HG03066 (cell line): ENCODE data around the gene ART4.

Experiments
- ATAC-seq: cut with Tn5 transposase; IDR thresholded peaks from one replicate; pipeline ENCODE4 v1.9.1; 2021; ENCODE audit warnings: low read depth; ENCODE audit not compliant: unreplicated experiment

The ART4 gene, protein sequence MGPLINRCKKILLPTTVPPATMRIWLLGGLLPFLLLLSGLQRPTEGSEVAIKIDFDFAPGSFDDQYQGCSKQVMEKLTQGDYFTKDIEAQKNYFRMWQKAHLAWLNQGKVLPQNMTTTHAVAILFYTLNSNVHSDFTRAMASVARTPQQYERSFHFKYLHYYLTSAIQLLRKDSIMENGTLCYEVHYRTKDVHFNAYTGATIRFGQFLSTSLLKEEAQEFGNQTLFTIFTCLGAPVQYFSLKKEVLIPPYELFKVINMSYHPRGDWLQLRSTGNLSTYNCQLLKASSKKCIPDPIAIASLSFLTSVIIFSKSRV

GRCh38 chr12:14843425-14843887, at the start of gene ART4:
ART4 (minus strand) TSS chr12:14843526; CDS start chr12:14843113, 413 bp downstream.
- no peak for ATAC-seq

- no peak for ATAC-seq
Observed at GRCh38 chr12:14892726-14893505, 49.6 kb upstream of the ART4 start.

GRCh38 chr12:14890701-14891100, 47.4 kb upstream of the ART4 start:
- ATAC-seq = no peak

- no peak for ATAC-seq
Observed at GRCh38 chr12:14886271-14886670, 42.9 kb upstream of the ART4 start.

DNA sequence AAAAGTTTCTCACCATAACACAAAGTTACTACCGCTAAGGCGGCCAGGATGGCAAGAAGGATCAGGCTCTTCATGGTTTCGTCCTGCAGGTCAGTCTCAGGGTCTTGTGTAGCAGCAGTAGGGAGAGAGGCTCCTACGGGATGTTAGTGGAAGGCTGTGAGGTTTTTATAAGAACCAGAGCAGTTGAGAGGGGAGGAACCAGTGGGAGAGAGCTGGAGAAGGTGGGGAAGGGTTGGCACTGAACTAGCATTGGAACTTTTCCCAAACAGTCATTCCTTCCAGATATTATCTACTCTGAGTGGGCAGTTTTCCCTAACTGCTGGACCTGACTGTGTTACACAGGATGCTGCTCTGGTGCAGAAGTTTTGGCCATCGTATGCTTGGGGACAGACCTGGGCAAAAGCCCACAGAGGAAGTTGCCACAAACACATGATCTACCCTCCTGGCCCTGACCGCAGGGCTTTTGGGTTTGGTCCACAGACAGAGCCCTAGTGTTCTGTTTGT, 42.4 kb upstream of the ART4 start, which contains the start of gene MGP:
MGP (minus strand) TSS at position 137 of the 504 bp plus-strand sequence; CDS start at position 74, 63 bp downstream.
- no peak for ATAC-seq

DNA sequence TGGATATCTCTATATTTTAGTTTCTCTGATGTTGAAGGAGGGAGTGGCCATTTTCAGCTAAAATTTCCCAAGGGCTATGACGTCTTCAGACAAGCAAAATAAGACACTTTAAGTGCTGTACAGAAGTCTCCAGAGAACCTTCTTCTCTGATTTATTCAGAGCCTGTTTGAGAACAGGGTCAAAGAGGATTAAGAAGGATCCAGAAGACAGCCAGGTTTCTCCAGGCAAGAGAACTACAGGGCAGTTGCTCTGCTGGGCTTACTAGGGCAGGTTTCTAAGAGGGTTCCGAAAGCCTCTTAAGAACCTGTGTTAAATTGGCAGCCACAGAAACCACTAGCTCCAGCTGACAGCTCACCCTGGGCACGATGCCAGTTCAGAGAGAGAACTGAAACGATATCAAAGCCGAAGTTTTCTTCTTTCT, 41.1 kb upstream of the ART4 start:
- peak; percentile 97 for ATAC-seq

DNA sequence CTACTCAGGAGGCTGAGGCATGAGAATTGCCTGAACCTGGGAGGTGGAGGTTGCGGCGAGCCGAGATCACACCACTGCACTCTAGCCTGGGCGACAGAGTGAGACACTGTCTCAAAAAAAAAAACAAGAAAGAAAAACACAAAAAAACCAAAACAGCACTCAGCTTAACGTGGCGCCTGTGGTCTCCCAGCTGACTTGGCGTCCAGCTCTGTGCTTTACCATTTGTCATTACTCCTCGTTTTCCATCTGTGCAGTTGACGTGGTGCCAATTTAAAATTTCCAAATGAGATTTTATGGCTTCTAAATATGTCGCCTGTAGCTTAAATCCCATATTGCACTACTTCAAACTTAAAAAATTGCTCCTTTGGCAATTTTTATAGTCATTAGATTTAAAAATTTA, 40.4 kb upstream of the ART4 start:
- no peak for ATAC-seq

GRCh38 chr12:14880890-14881453, 37.6 kb upstream of the ART4 start:
- no peak for ATAC-seq

- ATAC-seq = no peak
Observed at GRCh38 chr12:14879222-14879933, 36.1 kb upstream of the ART4 start.

- no peak for ATAC-seq
Observed at GRCh38 chr12:14878488-14878887, 35.2 kb upstream of the ART4 start.

- no peak for ATAC-seq
Observed at GRCh38 chr12:14876833-14877232, 33.5 kb upstream of the ART4 start.

DNA sequence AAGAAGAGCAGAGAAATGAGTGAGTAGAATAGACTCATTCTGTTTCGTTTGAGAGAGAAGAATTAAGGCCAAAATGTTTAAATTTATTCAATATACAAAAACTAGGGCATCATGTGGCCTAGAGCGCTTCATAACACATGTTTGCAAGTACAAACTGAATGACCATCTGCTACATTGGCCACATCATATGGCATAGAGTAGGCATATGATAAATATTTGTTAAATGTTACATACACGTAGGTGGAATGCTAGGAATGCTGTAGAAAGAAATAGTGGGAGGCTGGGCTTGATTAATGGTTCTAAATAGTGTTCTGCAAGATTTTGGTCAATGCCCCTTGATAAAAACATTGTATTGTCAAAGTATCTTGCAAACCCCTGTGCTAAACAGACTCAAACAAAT, 31.6 kb upstream of the ART4 start:
- ATAC-seq = no peak

DNA sequence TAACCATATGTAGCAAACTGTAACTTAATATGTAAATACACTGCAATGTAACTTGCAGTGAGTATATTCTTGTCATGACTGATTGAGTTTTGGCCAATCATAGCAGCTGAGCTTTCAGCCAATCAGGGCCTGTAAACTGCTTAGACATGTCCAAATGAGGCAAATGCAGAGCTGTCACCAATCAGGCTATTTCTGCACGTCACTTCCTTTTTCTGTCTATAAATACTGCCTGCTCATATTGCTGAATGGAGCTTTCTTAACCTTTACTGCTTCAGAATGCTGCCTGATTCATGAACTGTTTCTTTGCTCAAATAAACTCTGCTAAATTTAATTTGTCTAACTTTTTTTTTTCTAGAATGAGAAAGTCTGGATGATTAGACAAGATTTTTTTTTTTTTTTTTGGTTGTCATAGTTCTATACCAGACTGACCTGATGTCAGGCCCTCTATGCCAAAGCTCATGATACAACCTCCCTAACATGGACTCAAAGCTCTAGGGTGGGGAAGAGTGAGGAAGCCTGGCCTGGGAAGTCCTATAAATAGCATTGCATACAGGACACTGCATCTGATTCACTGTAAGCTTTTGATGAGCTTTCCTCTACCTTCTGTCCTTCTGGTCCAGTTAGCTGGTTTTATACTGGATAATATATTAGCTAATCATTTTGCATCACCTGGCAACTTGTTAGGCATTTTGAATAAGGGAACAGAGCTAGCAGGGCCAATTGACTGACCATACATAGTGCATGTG, 30.3 kb upstream of the ART4 start:
- ATAC-seq = no peak

DNA sequence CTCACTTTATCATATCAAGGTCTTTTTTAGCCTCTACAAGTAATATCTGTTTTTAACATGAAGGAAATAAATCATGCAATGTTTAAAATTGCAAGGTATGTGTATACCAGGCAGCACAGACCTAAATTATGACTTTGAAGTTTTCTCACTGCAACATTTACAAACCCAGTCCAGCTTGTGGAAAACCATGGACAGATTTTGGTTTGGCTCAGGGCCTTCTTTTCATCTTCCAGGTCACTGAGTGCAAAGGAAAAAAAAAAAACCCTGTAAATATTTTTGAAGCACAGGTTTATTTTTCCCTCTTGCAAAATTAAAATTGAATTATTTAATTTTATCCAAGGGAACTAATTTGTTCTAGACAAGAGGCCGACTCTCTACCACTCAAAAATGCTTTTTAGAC, 28.6 kb upstream of the ART4 start:
- ATAC-seq = no peak

GRCh38 chr12:14871247-14871646, 27.9 kb upstream of the ART4 start:
- no peak for ATAC-seq

DNA sequence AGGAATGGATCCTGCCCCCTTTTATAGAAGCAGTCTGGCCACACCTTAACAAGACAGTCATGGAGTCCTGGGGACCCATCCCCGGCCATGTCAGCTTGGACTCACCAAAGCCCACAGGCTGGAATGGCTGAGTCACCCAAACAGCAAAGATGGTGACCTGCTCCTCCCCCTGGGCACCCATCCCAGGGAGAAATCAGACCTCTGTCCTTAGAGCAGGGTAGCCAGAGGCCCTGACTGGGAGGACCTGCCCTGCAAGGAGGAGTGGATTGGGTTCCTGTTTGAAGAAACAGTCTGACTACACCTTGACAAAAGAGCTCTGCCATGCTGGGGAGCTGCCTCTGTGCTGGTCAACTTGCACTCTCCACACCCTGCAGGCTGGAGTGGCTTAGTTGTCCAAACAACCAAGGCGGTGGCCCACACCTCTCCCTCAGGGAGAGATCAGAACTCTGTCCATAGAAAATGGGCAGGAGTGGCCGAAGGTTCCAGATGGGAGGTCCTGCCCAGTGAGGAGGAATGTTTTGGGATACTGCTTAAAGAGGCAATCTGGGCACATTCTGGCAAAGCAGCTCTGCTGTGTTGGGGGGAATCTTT, 25.7 kb upstream of the ART4 start:
- no peak for ATAC-seq

DNA sequence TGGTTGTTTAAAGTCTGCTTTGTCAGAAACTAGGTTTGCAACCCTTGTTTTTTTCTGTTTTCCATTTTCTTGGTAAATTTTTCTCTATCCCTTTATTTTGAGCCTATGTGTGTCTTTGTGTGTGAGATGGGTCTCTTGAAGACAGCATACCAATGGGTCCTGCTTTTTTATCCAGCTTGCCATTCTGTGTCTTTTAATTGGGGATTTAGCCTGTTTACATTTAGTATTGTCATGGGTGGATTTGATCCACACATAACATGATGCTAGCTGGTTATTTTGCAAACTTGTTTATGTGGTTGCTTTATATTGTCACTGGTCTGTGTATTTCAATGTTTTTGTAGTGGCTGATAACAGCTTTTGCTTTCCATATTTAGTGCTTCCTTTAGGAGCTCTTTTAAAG, 17.2 kb upstream of the ART4 start:
- ATAC-seq = no peak

GRCh38 chr12:14858513-14858912, 15.2 kb upstream of the ART4 start:
- no peak for ATAC-seq

DNA sequence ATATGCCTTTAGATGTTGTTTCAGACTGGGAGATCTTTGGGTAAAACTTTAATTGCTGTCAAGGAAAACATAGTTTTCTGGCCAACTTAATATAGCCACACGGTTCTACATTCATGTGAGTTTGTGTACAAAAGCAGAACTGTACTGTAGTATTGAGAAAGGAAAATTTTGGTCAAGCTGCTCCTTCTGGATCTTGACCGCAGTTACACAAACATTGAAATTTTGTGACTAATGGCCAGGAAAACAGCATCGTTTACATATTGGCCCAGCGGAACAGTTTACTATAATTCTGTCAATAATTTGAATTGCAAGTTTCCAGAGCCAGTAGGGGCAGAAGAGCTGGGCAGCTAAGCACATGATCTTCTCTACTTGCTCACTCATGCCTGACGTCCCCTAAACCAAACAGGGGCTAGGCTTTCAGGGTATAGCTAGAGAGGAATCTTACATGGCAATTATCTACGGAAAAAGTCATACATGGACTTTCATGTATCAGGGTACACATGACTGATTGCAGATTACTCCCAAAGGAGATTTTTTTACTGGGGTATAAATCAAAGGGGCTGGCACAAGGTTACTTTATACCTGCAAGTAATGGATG, 11.4 kb upstream of the ART4 start:
- no peak for ATAC-seq
